ENCODE results near the gene PWWP3B.
"Not testable (repeated sequence)": the region's sequence is repeated elsewhere in the genome, so short reads cannot be mapped to it uniquely, and the experiment has no call there.

Gene PWWP3B

GRCh38 chrX:106168107-106168506 lies at the start of gene PWWP3B:
Gene PWWP3B, plus strand, starts transcription at chrX:106168305. Its CDS starts 37,128 bp downstream, at chrX:106205433.
- DNase-seq: peak; percentile 0

- DNase-seq: no peak
Measured at GRCh38 chrX:106139048-106139447, 29.1 kb upstream of the PWWP3B start.

DNA sequence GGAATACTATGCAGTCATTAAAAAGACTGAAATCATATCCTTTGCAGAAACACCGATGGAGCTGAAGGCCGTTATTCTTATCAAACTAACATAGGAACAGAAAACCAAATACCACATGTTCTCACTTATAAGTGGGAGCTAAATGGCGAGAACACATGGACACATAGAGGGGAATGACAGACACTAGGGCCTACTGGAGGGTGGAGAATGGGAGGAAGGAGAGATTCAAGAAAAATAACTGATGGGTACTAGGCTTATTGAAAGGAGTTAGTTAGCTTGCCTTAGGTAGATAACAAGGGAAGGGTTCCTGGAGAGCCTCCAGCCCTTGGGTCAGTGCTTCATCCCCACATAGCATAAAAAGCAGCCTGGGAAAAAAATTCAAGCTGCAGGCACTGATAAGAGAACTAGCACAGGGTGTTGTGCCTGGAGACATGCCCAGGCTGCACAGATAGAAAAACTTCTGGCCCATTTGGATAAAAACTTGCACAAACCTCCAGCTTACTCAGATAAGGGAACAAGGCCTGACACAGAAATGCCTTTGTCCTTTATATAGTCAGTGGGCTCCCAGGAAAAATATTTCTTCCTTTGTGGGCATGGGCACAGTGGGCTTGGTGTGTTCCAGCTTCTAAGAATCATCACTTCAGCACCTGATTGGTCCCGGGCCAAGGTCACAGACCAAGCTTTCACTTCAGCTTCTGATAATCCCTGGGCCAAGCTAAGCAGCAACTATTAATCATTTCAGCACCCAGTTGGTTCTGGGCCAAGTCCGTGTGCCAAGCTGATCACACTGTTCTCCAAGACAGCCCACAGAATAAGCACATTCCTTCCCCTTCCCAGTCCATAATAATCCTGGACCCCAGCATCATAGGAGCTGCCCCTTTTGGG lies 23.1 kb upstream of the PWWP3B start:
- DNase-seq: no peak

GRCh38 chrX:106150701-106151100 lies 17.4 kb upstream of the PWWP3B start:
- DNase-seq: no peak

DNA sequence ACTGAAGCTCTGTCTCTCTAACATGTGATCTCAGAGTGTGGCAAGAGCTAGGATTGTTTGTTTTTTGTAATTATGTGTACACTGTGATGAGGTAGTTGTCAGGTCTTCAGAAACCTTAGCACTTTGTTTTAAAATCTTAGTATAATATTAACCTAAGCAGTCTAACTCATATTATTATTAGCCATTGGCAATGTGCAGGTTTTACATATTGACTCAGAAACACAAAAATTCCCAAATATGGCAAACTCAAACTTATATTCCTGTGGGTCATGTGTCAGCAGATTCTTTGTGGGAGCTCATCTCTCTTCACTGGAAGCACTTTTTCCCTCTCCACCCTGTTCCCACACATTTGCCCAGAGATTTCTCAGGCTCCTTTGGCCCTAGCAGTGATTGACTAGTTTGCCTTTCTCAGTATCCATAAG lies 8.2 kb upstream of the PWWP3B start:
- no peak for DNase-seq

DNA sequence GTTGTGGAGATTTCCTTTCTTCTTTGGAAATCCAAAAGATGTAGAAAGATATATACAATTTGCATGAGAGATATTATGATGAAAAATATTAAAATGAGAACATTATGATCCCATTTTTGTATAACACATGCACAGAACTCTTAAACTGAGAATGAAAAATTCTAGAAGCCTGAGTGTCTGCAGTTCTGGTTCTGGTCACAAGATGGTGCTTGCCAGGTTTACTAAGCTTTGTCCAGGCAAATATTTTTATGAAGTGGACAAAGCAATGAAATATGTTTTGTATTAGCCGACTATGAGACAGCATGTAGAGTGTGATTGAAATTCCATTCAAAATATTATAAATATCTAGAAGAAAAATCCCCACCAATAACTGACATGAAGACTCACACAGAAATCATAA lies 2.2 kb downstream of the PWWP3B start:
- no peak for DNase-seq

GRCh38 chrX:106171293-106171820 lies 3.3 kb downstream of the PWWP3B start:
- no peak for DNase-seq

DNA sequence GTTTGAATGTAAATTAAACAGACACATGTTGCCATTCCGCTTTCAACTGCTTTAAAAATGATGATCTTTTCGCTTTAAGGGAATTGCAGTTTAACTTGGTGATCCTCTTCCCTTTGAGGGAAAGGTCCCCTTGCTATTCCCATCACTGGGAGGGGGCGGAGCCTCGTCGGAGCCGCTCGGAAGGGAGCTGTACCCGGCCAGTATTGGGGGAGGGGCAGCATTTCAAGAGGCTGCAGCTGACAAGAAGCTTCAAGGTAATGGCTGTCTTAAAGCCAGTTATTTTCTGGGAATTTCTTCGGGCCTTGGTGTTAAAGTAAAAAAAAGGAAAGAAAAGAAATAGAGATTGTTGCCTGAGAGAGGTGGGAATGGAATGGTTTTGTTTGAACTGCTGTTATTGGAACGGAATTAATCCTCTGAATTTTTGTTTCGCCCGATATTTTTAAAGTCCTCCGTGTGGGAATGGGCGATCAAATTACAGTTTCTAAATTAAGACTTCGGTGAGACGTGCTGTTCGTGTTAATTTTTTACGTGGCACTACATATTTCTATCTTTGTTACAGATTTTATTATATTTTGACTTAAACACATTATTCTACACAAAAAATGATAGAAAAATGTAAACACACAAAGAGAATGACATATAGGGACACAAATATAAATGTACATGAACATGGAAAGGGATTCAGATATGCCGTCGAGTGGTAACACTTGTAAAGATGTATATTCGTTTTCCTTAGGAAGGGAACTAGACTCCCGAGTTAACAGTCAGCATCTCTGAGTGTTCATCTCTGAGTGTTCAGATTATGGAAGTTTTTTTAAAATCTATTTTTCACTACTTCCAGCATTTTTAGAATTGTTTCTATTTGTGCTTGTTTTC lies 9.2 kb downstream of the PWWP3B start:
- no peak for DNase-seq

GRCh38 chrX:106177982-106178321 lies 9.8 kb downstream of the PWWP3B start:
- DNase-seq: no peak

DNA sequence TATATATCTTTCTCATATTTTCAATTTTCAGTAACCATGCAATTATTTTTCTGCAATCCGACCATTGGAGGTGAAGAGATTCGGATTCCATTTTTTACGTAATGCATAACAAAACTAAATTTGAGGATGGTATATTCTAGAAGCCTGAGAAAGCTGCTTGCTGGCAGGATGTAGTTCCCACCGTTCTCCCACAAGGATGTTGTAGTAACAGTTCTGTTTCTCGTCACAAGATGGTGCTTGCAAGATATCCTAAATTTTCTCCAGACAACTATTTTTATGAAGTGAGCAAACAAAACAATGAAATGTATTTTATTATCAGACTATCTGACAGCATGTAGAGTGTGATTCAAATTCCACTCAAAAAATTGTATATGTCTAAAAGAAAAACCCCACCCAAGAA lies 10.7 kb downstream of the PWWP3B start:
- no peak for DNase-seq

DNA sequence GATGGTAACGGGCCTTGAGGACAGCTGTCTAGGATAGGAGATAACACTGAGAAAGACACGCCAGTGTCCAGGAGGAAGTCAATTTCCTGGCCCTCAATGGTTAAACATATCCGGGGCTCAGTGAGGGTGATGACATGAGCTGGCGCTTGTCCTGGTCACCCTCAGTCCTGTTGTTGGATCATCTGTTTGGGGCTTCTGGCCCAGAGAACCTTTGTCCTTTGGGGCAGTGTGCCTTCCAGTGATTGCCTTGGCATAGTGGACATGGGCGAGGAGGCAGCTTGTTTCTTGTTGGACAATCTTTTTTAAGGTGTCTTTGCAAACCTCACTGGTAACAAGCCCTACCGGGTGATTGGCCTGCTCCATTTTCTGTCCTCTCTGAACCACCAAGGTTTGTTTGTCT lies 15.6 kb downstream of the PWWP3B start:
- DNase-seq: not testable (repeated sequence)

DNA sequence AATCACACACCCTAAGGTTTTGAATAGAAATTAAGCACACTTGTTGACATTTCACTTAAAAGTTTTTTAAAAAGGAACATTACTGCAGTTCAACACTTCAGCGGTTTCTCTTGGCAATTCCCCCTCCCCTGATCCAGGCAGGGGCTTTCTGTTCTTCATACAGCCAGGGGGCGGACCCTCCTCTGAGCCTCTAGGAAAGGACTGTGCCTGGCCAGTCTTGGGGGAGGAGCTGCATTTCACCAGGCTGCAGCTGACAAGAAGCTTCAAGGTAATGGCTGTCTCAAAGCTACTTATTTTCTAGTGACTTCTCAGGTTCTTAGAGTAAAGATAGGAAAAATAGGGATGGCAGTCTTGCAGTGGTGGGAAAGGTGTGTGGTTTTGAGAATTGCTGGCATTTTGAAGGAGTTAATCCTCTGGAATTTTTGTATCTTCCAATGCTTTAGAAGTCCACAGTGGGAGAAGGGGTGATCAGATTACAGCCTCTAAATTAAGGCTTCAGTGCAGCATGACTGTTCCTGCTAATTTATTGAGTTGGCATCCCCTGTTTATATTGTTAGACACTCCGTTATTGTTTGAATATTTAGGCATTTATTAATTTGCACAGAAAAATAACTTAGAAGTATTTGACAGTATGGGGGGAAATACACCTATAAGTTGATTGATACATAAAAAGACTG lies 33.5 kb downstream of the PWWP3B start:
- DNase-seq: no peak

DNA sequence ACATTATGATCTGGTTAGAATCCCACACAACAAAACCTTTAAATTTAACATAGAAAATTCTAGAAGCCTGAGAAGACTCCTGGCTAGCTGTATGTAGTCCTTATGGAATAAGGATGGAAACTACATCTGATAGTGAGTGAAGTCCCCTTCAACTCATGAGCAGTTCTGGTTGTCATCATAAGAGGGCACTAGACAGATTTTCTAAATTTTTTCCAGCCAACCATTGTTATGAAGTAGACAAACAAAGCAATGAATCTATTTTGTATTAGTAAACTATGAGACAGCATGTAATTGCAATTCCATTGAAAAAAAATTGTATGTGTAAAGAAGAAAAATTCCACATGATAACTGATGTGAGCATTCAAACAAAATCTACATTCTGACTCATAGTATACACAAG lies 35.2 kb downstream of the PWWP3B start:
- DNase-seq: no peak

- DNase-seq: no peak
Measured at GRCh38 chrX:106208154-106208553, 40.0 kb downstream of the PWWP3B start.
